GM12891 (cell line): ENCODE measurements around the gene GPR22.

Source experiments
- DNase-seq: peaks from one replicate; pipeline ENCODE4 v3.0.0; 2011; ENCODE audit warnings: low spot score; ENCODE audit not compliant: insufficient read length
- FAIRE-seq: peaks from 2 replicates; lab custom pipeline; 2011; peaks lifted over from hg19 to GRCh38; lab: Jason Lieb, UNC
- PAX5 ChIP-seq: IDR thresholded peaks from 2 replicates; pipeline ENCODE4 v1.6.1; 2011; ENCODE audit warnings: low read length, moderate library complexity, mild to moderate bottlenecking; ENCODE audit not compliant: insufficient read depth, severe bottlenecking
- POLR2A ChIP-seq: IDR thresholded peaks from 2 replicates; pipeline ENCODE4 v1.6.1; 2011; ENCODE audit warnings: low read depth, low read length, control low read depth
- POLR2AphosphoS5 ChIP-seq: IDR thresholded peaks from 2 replicates; pipeline ENCODE4 v1.6.1; 2011; ENCODE audit warnings: low read depth, low read length, control low read depth
- POU2F2 ChIP-seq: IDR thresholded peaks from 2 replicates; pipeline ENCODE4 v1.6.1; 2011; ENCODE audit warnings: low read depth, mild to moderate bottlenecking, control low read depth, low read length, moderate library complexity
- SPI1 ChIP-seq: IDR thresholded peaks from 2 replicates; pipeline ENCODE4 v1.6.1; 2011; ENCODE audit warnings: low read depth, low read length, control low read depth
- TAF1 ChIP-seq: IDR thresholded peaks from 2 replicates; pipeline ENCODE4 v1.6.1; 2011; ENCODE audit warnings: low read depth, low read length, control low read depth

Gene GPR22

DNA sequence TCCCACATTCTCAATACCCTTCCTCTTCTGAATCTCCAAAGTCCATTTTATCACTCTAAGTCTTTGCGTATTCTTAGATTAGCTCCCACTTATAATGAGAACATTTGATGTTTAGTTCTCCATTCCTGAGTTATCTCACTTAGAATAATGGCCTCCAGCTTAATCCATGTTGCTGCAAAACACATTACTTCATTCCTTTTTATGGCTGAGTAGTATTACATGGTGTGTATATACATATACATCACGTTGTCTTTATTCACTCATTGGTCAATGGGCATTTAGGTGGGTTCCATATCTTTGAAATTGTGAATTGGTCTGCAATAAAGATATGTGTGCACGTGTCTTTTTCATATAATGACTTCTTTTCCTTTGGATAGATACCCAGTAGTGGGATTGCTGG, 32.3 kb downstream of the GPR22 start:
- DNase-seq, result no peak
- no peak for FAIRE-seq
- TF ChIP-seq POLR2A (no peak), SPI1 (no peak), PAX5 (no peak), POU2F2 (no peak), POLR2AphosphoS5 (no peak), TAF1 (no peak)

DNA sequence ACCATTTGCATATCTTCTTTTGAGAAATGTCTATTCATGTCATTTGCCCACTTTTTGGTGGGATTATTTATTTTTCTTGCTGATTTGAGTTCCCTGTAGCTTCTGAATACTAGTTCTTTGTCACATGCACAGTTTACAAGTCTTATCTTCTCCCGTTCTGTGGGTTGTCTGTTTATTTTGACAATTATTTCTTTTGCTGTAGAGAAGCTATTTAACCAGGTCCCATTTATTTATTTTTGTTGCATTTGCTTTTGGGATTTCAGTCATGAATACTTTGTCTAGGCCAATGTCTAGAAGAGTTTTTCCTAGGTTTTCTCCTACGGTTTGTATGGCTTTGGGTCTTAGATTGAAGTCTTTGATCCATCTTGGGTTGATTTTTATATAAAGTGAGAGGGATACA, 32.9 kb downstream of the GPR22 start:
- TF ChIP-seq SPI1, result no peak
- no peak for TF ChIP-seq POLR2AphosphoS5
- TF ChIP-seq PAX5, result no peak
- TF ChIP-seq POLR2A, result no peak
- FAIRE-seq, result no peak
- no peak for DNase-seq

DNA sequence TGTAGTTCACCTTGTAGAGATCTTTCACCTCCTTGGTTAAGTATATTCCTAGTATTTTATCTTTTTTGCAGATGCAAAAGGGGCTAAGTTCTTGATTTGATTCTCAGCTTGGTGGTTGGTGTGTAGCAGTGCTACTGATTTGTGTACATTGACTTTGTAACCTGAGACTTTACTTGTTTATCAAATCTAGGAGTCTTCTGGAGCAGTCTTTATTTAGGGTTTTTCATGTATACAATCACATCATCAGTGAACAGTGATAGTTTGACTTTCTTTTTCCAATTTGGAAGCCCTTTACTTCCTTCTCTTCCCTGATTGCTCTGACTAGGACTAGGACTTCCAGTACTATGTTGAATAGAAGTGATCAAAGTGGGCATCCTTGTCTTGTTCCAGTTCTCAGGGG, 33.8 kb downstream of the GPR22 start:
- DNase-seq (no peak), FAIRE-seq (no peak)
- no peak for TF ChIP-seq POU2F2
- no peak for TF ChIP-seq POLR2A
- no peak for TF ChIP-seq POLR2AphosphoS5
- TF ChIP-seq TAF1, result no peak
- no peak for TF ChIP-seq SPI1
- no peak for TF ChIP-seq PAX5

DNA sequence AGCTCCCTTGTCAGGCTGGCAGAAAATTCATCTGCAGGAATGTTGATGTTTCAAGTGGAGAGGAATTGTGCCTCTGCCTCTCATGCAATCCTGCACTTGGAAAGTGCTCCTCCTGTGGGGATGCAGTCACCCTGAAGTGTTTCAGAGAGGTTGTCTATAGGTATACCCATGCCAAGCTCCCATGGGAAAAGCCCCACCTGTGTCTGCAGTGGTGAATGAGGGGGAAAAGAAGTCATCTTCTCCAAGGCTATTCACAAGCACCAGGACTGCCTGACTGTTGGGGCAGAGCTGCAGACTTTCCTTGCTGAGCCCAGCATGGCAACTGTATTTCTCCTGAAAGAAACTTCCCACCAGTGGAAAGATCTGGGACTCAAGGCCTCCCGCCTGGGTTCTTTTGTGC, 35.5 kb downstream of the GPR22 start:
- DNase-seq (no peak), FAIRE-seq (no peak)
- no peak for TF ChIP-seq POU2F2
- no peak for TF ChIP-seq SPI1
- no peak for TF ChIP-seq PAX5
- no peak for TF ChIP-seq TAF1
- no peak for TF ChIP-seq POLR2A
- TF ChIP-seq POLR2AphosphoS5, result no peak

DNA sequence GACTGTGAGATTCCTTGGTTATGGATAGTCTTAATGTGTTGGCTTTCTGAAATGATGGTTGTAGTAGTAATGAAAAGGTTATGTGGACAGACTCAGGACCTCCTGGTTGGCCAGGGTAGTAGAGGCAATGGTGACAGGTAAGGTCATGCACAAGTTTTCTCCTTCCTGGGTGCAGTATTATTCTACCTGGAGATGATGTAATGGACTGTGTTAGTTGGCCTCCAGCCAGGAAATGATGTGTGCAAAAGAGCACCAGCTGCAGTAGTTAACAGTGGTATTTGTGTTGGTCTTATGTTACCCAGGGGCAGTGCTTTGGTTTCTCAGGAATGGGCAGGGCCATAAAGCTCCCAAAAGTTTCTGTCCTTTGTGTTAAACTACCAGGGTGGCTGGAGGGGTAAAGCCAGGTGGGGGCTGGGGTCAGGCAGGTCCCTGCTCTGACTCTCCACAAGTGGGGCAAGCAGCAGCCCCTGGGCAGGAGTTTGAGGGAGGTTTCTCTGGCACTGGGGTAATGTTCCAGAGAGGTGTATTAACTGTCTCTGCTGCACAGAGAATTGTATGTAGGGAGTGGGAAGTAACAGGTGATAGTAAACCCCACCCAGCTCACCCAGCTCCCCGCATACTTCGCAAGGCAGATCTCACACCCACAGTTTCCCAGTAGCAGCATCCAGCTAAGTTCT, 36.3 kb downstream of the GPR22 start:
- TF ChIP-seq SPI1 (no peak), POLR2AphosphoS5 (no peak), TAF1 (no peak), POLR2A (no peak), PAX5 (no peak), POU2F2 (no peak)
- FAIRE-seq, result peak; percentile 51
- no peak for DNase-seq

DNA sequence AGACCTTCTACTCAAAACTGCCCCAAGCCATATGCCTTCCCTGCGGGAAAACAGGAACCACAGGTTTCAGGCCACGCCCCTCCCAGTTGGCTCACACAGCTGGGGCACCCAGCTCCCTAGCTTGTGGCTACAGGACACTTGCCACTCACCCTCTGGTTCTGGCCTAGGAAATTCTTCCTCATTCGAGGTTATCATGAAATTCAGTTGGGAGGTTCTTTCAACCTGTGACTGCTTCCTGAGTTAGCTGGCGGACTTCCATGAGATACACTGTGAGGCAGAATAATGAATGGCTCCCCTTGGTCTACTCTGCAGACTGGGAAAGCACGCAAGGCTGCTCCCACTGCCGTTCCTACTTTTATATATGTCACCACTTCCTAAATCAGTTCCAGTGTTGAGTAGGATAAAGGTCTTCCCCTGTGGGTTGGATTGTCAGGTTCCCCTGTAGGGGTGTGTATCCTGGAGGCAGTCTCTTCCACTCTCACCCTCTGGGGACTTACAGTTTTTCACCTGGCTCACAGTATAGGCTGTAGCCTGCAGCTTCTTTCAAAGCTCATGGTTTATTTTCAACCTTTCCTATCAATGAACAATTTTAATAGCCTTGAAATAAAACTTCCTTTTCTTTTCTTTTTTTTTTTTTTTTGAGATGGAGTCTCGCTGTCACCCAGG, 37.0 kb downstream of the GPR22 start:
- TF ChIP-seq PAX5 (no peak), POU2F2 (no peak), POLR2AphosphoS5 (no peak), TAF1 (no peak), SPI1 (no peak), POLR2A (no peak)
- no peak for FAIRE-seq
- no peak for DNase-seq
